OCI-LY1 (cell line): ENCODE results near the gene DGKB.

ENCODE experiments used
- CTCF ChIP-seq: fragments of 200-600 bp; sonication (generic), shearing (Covaris generic); IDR thresholded peaks from 2 replicates; pipeline ENCODE4 v1.5.1; 2017; ENCODE audit warnings: mild to moderate bottlenecking, antibody characterized with exemption, low read length, moderate library complexity, mixed read lengths
- EZH2 ChIP-seq: fragments of 200-600 bp; sonication (generic), shearing (Covaris generic); IDR thresholded peaks from 2 replicates; pipeline ENCODE4 v1.8.0; 2017; ENCODE audit warnings: borderline replicate concordance, mixed run types, mild to moderate bottlenecking, antibody characterized with exemption, low read length, moderate library complexity, mixed read lengths

DNA sequence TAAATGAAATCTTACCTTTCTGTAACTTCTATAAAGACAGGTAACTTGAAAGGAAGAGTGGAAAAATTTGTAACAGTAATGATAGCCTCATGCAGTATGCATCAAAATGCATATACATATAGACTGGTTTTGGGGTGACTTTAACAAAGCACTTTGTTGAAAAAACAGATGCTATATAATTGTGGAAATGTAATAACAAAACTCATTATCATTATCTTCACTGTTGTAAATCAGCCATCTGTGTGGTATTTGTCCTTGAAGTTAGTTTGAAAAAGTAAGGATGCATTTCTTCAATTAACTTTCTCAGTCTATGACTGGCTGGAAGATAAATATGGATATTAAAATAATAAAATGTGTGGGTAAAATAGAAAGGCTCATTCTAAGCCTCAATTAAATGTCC lies 6.1 kb upstream of the DGKB start:
- TF ChIP-seq CTCF (no peak), EZH2 (no peak)
